ENCODE measurements around the gene CHD2. TPM values are rescaled to one million over a fixed set of nuclear protein-coding genes. Genes with fewer than 3 reads are reported as not detected.

CHD2 gene
- total RNA-seq, 1 experiment from 2014 or later, result 101 TPM

- Mint-ChIP-seq H3K9me3 (no peaks in the 10 kb centered on the region), H3K4me3 (no peak overlapping the region), H3K36me3 (peaks cover 86% of the 10 kb centered on the region), H3K27ac (no peak overlapping the region), H3K27me3 (ENCODE audit: low read depth) (no peaks in the 10 kb centered on the region), H3K4me1 (no peaks in the 10 kb centered on the region)
- ChIA-PET CTCF (interaction anchor here (1.2 kb wide), 2 partner anchors 13 to 46 kb away, joined by 3 to 5 read pairs; no protein-coding TSS in a partner anchor), POLR2A (no interaction called here)
- TF ChIP-seq ZNF423 (CRISPR knock-in tag; IDR thresholded peaks at IDR 0.05), result no peak
- TF ChIP-seq CTCF (IDR thresholded peaks at IDR 0.05), result peak; percentile 25; the same call in 1 of the 2 replicates
- TF ChIP-seq SMAD3 (CRISPR knock-in tag; IDR thresholded peaks at IDR 0.05; ENCODE audit: borderline replicate concordance), result no peak
- DNase-seq (ENCODE audit: low spot score) (no peak), ATAC-seq (no peak)
Observed at GRCh38 chr15:92938387-92938786, 38.3 kb downstream of the CHD2 start.

- ChIA-PET CTCF (no interaction called here), POLR2A (no interaction called here)
- TF ChIP-seq ZSCAN18 (CRISPR knock-in tag; IDR thresholded peaks at IDR 0.05) (no peak), IRF2 (CRISPR knock-in tag; IDR thresholded peaks at IDR 0.05; ENCODE audit: borderline replicate concordance, low read depth) (no peak), FOXP1 (CRISPR knock-in tag; IDR thresholded peaks at IDR 0.05; ENCODE audit: borderline replicate concordance) (no peak)
- no peak overlapping the region; the same call in 1 of the 2 replicates for H3K27ac Mint-ChIP-seq
- H3K36me3 Mint-ChIP-seq, result peaks cover 87% of the 10 kb centered on the region
- no peak for DNase-seq (ENCODE audit: low spot score)
- no peak overlapping the region for H3K4me3 Mint-ChIP-seq
- no peaks in the 10 kb centered on the region for H3K27me3 Mint-ChIP-seq (ENCODE audit: low read depth)
- peaks cover 17% of the 10 kb centered on the region for H3K9me3 Mint-ChIP-seq
- ATAC-seq, result no peak
- H3K4me1 Mint-ChIP-seq, result no peaks in the 10 kb centered on the region
Observed at GRCh38 chr15:92941668-92942067, 41.5 kb downstream of the CHD2 start.

GRCh38 chr15:92942706-92943105 is 42.6 kb downstream of the CHD2 start:
- peaks cover 88% of the 10 kb centered on the region for H3K36me3 Mint-ChIP-seq
- ChIA-PET CTCF (interaction anchor here (1.0 to 1.5 kb wide), 2 partner anchors 60 to 146 kb away, joined by 3 read pairs; no protein-coding TSS in a partner anchor), POLR2A (no interaction called here)
- H3K27ac Mint-ChIP-seq, result peak overlapping the region; percentile 44; the same call in 1 of the 2 replicates
- H3K9me3 Mint-ChIP-seq, result peaks cover 27% of the 10 kb centered on the region
- ATAC-seq (0 out of 2 replicates have a peak, but pooled peaks have one; percentile 39), DNase-seq (ENCODE audit: low spot score) (no peak)
- no peaks in the 10 kb centered on the region for H3K4me1 Mint-ChIP-seq
- no peaks in the 10 kb centered on the region for H3K27me3 Mint-ChIP-seq (ENCODE audit: low read depth)
- TF ChIP-seq STAT6 (CRISPR knock-in tag; conservative IDR thresholded peaks at IDR 0.05; ENCODE audit: low read depth) (no peak), ZNF219 (CRISPR knock-in tag; IDR thresholded peaks at IDR 0.05; ENCODE audit: borderline replicate concordance) (no peak), ZMAT4 (CRISPR knock-in tag; IDR thresholded peaks at IDR 0.05) (no peak), ZNF138 (CRISPR knock-in tag; conservative IDR thresholded peaks at IDR 0.05) (no peak), IRF2 (CRISPR knock-in tag; IDR thresholded peaks at IDR 0.05; ENCODE audit: borderline replicate concordance, low read depth) (no peak), ATF2 (CRISPR knock-in tag; IDR thresholded peaks at IDR 0.05; ENCODE audit: borderline replicate concordance, low read depth) (no peak), ESRRA (CRISPR knock-in tag; IDR thresholded peaks at IDR 0.05; ENCODE audit: borderline replicate concordance) (no peak), GRHL2 (CRISPR knock-in tag; IDR thresholded peaks at IDR 0.05; ENCODE audit: insufficient replicate concordance, severe bottlenecking) (no peak), RORB (CRISPR knock-in tag; IDR thresholded peaks at IDR 0.05) (no peak), ZNF423 (CRISPR knock-in tag; IDR thresholded peaks at IDR 0.05) (no peak), CREM (CRISPR knock-in tag; IDR thresholded peaks at IDR 0.05) (no peak), NFYB (CRISPR knock-in tag; conservative IDR thresholded peaks at IDR 0.05; ENCODE audit: low read depth) (no peak), ZNF512 (CRISPR knock-in tag; IDR thresholded peaks at IDR 0.05; ENCODE audit: borderline replicate concordance) (no peak), CBFB (CRISPR knock-in tag; IDR thresholded peaks at IDR 0.05; ENCODE audit: low read depth) (no peak), ZNF121 (CRISPR knock-in tag; IDR thresholded peaks at IDR 0.05) (no peak), PRRX2 (CRISPR knock-in tag; IDR thresholded peaks at IDR 0.05) (no peak), ZSCAN18 (CRISPR knock-in tag; IDR thresholded peaks at IDR 0.05) (no peak)
- no peak overlapping the region for H3K4me3 Mint-ChIP-seq

Measured in WTC11 (cell line).